Measurements from ENCODE around the gene RPS17. TPM values are rescaled to one million over a fixed set of nuclear protein-coding genes. Genes with fewer than 3 reads are reported as not detected.
"Not testable (repeated sequence)": the region's sequence is repeated elsewhere in the genome, so short reads cannot be mapped to it uniquely, and the experiment has no call there.

Gene RPS17
- polyA plus RNA-seq, 10 donors = 2,023 to 3,447 (median 2,861) TPM

DNA sequence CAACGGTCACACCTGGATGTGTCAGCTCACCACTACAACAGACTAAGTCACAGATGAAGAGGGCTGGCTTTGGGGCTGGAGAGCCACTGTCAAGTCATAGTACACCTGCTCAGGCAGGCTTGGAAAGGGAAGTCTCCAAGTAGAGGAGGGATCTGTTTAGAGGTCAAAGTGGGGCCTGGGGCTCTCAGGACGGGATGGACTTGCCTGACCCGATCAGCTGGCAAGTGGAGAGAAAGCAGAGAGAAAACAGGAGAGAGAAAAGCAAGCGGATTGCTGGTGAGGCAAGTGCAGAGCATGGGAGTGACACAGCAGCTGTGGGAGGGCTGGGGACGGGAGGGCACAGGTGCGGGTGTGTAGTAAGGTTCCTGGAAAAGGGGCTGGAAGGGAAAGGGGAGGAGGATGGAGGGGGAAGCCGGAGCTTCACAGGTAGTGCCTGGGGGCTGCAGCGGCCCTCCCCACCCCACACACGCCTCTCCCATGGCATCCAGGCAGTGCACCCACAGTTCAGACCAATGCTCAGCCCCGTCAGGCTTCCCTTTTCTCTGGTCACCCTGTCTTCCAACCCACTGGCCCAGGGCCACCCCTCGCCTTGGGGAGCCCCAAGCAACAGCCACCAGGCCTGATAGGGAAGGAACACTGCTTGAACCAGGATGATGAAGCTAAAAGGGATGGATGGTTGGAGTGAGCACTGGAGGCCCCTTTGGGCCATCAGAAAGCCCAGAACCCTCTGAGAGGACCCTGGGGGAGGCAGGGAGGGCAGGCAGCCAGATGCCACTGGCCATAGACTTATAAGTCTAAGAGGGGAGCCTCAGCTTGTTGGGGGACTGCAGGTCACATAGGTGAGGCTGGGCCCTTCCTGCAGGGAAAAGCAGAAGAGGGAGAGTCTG, 8.5 kb downstream of the RPS17 start:
- no peak for DNase-seq

DNA sequence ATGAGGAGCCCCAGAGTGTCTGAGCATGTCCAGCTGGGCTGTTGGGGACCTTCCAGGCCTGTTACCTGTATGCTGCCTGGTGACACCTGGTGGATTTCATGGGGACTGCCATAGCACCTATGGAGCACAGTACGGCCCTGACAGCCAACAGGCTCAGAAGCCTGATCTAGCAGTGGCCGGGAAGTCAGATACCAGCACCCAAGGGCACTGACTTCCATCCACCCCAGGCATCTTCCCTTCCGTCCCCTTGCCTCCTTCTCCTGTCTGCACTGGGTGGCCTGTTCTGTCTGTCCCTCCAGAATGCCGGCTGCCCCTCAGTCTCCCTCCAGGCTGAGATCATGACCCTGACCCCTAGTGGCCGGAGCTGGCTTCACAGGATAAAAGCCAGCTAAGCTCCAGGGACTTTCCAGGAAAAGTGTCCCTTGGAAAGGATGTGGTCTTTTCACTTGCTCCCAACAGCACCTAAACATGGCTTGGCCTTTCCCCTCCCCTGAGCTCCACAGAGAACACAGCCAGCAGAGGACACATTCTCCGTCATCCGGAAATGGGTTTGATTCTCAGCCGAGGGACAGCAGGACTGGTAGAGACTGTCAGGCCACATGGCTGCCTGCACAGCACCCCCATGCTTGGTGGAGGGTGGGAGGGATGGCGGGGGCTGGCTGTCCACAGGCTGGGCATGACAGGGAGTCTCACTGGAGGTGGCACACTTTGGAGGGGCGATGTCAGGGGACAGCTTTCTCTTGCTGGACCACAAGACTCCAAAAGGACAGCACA, 9.5 kb downstream of the RPS17 start:
- peak; percentile 23 to 72 (median 43) for DNase-seq

GRCh38 chr15:82530006-82530405, 10.3 kb downstream of the RPS17 start:
- no peak for DNase-seq

DNA sequence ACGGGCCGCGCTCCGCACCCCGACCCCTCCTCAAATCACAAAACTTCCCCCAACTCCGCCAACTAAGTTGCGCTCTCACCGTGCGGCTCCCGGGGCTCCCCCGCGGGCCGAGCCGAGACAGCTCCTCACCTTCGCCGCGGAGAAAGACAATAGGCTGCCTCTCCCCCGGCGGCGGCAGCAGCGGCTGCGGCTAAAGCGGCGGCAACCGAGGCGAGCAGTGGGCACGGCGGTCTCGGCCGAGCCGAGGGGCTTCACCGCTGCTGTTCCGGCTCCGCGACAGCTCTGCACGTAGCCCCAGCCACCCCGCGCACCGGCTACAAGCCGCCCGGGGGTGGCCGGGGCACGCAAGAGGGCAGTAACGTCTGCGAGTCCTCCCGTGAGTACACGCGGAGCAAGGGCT, 26.7 kb downstream of the RPS17 start:
- DNase-seq = not testable (repeated sequence)

DNA sequence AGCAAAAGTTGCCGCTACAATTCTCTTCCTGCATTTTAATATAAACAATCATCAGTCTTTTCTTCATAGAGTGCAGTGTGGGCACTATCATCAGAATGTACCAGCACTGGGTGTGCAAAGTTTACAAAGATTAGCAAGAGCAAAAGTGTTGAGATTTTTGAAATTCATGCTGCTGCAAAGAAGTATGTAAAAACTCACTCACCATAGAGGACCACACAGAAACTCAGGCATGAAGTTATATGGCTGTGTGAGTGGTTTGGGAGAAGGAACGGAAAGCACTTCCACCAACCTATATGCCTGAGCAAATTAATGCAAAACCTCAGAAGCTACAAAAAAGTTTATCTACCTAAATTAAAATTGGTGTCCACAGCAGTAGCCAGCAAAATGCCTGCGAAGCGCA, 32.6 kb downstream of the RPS17 start:
- DNase-seq = not testable (repeated sequence)

GRCh38 chr15:82507087-82507486, 33.2 kb downstream of the RPS17 start:
- not testable (repeated sequence) for DNase-seq

- not testable (repeated sequence) for DNase-seq
Observed at GRCh38 chr15:82505842-82506241, 34.4 kb downstream of the RPS17 start.

GRCh38 chr15:82504074-82504473, 36.2 kb downstream of the RPS17 start:
- not testable (repeated sequence) for DNase-seq

- not testable (repeated sequence) for DNase-seq
Observed at GRCh38 chr15:82502700-82503339, 37.4 kb downstream of the RPS17 start.

GRCh38 chr15:82500772-82501171, 39.5 kb downstream of the RPS17 start:
- not testable (repeated sequence) for DNase-seq

- DNase-seq = not testable (repeated sequence)
Observed at GRCh38 chr15:82497978-82498377, 42.3 kb downstream of the RPS17 start.

- DNase-seq = not testable (repeated sequence)
Observed at GRCh38 chr15:82488250-82488649, 52.0 kb downstream of the RPS17 start.

- DNase-seq = not testable (repeated sequence)
Observed at GRCh38 chr15:82487045-82487444, 53.2 kb downstream of the RPS17 start.

Other genes with a start within 250 kb of the RPS17 start
- 1 to 10 TPM in 5 of 10 donors, under 1 TPM in 5; 0.43 to 4.6 (median 1.4) TPM for gene GOLGA6L10, start 191.0 kb downstream of the RPS17 start, polyA plus RNA-seq (ENCODE audit: insufficient read length in 10 of 10)
- gene GOLGA6L9, start 110.6 kb downstream of the RPS17 start, polyA plus RNA-seq (ENCODE audit: insufficient read length in 10 of 10) = 1 to 10 TPM in 9 of 10 donors, under 1 TPM in 1; 0.70 to 7.1 (median 2.2) TPM
- 1 to 10 TPM in 3 of 10 donors, under 1 TPM in 7; 0.49 to 1.7 (median 0.73) TPM for gene CPEB1, start 106.9 kb upstream of the RPS17 start, polyA plus RNA-seq (ENCODE audit: insufficient read length in 10 of 10)
- 1 to 10 TPM in 1 of 10 donors, under 1 TPM in 9; 0.11 to 1.6 (median 0.41) TPM for gene AP3B2, start 169.4 kb upstream of the RPS17 start, polyA plus RNA-seq (ENCODE audit: insufficient read length in 10 of 10)